ENCODE results near the gene PTGER3. TPM values are rescaled to one million over a fixed set of nuclear protein-coding genes. Genes with fewer than 3 reads are reported as not detected.

The PTGER3 gene
- total RNA-seq, 4 donors from 2014 or later: 0.31 to 10.3 (median 0.57) TPM

DNA sequence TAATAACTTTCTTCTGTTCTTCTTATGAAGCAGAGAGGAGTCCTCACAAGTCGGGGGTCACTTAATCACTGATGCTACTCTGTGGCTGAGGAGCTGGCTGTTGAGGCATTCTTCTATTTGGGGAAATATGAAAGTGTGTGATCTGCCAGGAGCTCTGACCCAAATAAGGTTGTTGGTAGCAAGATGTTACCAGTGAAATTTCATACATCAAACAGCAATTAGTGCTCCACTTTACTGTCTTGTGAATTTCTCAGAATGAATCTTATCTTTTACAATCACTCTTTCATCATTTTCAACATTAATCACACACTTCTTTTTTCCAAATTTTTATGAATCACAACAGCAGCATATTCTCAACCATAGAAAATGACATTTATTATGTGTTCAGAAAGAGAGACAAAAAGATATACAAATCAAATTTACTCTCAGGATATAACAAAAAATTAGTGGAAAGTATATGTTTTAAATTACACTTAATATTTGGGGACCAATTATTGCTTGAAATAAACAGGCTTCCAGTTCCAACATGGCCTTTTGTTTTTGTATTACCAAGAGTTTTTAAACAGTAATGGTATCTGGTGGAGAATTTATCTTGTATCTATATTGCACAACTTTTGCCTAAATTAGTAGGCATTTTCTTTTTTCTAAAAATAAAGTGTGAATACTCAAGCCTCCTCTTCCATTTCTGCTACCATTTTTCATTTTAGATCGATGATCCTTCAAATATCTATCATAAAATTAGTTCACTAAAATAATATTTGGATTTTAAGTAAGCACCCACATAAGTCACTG is 9.6 kb downstream of the PTGER3 start:
- Histone ChIP-seq H3K4me3 (no peak overlapping the region), H3K9me3 (no peaks in the 10 kb centered on the region), H3K27me3 (no peaks in the 10 kb centered on the region), H3K27ac (no peak overlapping the region), H3K4me1 (peaks cover 0 to 3% (median 0%) of the 10 kb centered on the region in 3 donors), H3K36me3 (no peaks in the 10 kb centered on the region)
- intact Hi-C loops (cut with DNase I): no loop called here
- TF ChIP-seq CTCF (IDR thresholded peaks at IDR 0.05): no peak
- TF ChIP-seq POLR2A (IDR thresholded peaks at IDR 0.05): no peak
- WGBS, 2 donors: 48 to 56% methylated on average over 2 of the region's 2 CpGs
- no peak for DNase-seq

GRCh38 chr1:71037066-71037465 is 10.6 kb downstream of the PTGER3 start:
- 89 to 91% methylated on average over 8 to 9 of the region's 9 CpGs for WGBS, 2 donors
- Histone ChIP-seq H3K4me3 (no peak overlapping the region), H3K36me3 (no peaks in the 10 kb centered on the region), H3K27me3 (no peaks in the 10 kb centered on the region), H3K9me3 (no peaks in the 10 kb centered on the region), H3K27ac (no peak overlapping the region), H3K4me1 (peaks cover 0 to 3% (median 0%) of the 10 kb centered on the region in 3 donors)
- TF ChIP-seq POLR2A (IDR thresholded peaks at IDR 0.05) (no peak), CTCF (IDR thresholded peaks at IDR 0.05) (no peak)
- DNase-seq: no peak
- intact Hi-C loops (cut with DNase I): no loop called here

DNA sequence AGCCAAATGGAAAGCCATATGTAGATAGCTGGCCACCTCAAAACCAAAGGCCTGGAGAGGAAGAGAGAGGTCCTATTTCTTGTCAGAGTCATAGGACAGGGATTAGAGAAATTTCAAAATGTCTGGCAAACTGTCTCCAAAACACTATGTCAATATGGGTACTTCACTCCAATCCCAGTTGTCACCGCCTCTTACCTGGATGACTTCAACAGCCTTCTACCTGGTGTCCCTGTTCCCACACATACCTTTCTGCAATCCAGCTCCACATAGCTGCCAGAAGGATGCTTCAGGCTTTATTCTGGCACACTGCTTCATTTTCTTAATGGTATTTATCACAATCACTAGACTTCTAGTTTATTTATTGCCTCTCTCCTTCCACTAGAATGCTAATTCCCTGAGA is 14.5 kb downstream of the PTGER3 start:
- Histone ChIP-seq H3K9me3 (no peaks in the 10 kb centered on the region), H3K4me1 (peaks cover 0 to 4% (median 0%) of the 10 kb centered on the region in 3 donors), H3K4me3 (no peak overlapping the region), H3K27ac (no peak overlapping the region), H3K36me3 (no peaks in the 10 kb centered on the region), H3K27me3 (no peaks in the 10 kb centered on the region)
- intact Hi-C loops (cut with DNase I): no loop called here
- whole genome bisulfite sequencing, 2 donors: 88 to 91% methylated on average over 1 of the region's 1 CpG
- no peak for DNase-seq
- TF ChIP-seq CTCF (IDR thresholded peaks at IDR 0.05) (no peak), POLR2A (IDR thresholded peaks at IDR 0.05) (no peak)

GRCh38 chr1:71031426-71031825 is 16.2 kb downstream of the PTGER3 start:
- TF ChIP-seq CTCF (IDR thresholded peaks at IDR 0.05) (no peak), POLR2A (IDR thresholded peaks at IDR 0.05) (no peak)
- Histone ChIP-seq H3K36me3 (no peaks in the 10 kb centered on the region), H3K4me1 (peaks cover 0 to 4% (median 0%) of the 10 kb centered on the region in 3 donors), H3K9me3 (no peaks in the 10 kb centered on the region), H3K27me3 (no peaks in the 10 kb centered on the region), H3K27ac (peak overlapping the region in 2 of 4 donors; percentile 32 to 62), H3K4me3 (no peak overlapping the region)
- no peak for DNase-seq
- intact Hi-C loops (cut with DNase I): no loop called here

DNA sequence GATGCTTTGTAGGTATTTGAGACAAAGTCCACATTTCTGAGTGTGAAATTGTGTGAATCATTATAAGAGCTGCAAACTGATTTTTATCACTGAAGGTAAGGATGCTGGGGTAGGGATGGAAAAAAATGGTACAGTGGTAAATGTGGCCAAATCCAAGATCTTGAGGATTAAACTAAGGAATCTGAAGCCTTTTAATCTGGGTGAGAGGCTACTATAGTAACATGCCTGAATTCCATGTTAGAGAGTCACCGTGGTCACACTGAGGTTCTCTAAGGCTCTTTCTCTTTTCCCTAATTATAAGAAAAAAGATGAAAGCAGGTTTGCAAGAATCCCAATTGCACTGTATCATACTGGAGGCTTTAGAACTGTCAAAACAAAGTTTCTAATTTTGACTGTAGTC is 17.6 kb downstream of the PTGER3 start:
- Histone ChIP-seq H3K36me3 (no peaks in the 10 kb centered on the region), H3K4me1 (peaks cover 0 to 4% (median 0%) of the 10 kb centered on the region in 3 donors), H3K4me3 (no peak overlapping the region), H3K27me3 (no peaks in the 10 kb centered on the region), H3K27ac (no peak overlapping the region), H3K9me3 (no peaks in the 10 kb centered on the region)
- TF ChIP-seq CTCF (IDR thresholded peaks at IDR 0.05) (no peak), POLR2A (IDR thresholded peaks at IDR 0.05) (no peak)
- no peak for DNase-seq
- intact Hi-C loops (cut with DNase I): no loop called here
- WGBS, 2 donors: 37 to 57% methylated on average over 1 of the region's 1 CpG
